ENCODE measurements around the gene PAPPA2. TPM values are rescaled to one million over a fixed set of nuclear protein-coding genes. Genes with fewer than 3 reads are reported as not detected.

PAPPA2 gene
- total and polyA plus RNA-seq, 2 donors (not counting 1 experiment from before 2014, with no cell fraction given): not detected

DNA sequence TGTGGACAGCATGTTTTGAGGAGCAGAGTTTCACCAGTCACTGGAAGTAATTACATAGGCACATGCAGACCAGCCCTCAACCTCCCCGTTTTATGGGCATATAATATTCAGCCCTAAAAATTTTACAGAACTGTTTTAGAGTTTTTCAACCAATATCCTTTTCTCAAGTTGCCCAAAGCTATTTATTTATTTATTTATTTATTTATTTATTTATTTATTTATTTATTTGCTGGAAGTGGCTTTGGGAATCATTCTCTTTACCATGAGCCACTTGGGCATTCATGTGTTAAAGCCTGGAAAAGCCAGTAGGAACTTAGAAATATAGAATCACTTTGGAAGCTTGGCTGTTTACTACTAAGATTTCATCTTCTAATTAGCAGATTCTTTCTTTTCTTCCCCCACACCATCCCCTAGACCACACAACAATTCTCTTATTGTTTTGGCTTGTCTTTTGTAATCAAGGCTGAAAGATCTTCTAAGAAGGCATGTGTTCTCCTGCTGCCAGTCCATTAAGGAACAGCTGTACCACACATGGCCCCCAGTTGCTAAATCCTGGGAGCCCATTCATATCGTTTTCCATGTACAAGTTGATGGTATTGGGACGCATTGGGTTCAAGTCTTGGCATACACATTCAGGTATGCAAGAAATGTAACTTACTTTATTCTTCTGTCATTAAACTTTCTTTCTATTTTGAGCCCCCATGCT is 220.0 kb downstream of the PAPPA2 start:
- H3K27me3 Mint-ChIP-seq: peaks cover 9% of the 10 kb centered on the region
- TF ChIP-seq, protein P1, sequence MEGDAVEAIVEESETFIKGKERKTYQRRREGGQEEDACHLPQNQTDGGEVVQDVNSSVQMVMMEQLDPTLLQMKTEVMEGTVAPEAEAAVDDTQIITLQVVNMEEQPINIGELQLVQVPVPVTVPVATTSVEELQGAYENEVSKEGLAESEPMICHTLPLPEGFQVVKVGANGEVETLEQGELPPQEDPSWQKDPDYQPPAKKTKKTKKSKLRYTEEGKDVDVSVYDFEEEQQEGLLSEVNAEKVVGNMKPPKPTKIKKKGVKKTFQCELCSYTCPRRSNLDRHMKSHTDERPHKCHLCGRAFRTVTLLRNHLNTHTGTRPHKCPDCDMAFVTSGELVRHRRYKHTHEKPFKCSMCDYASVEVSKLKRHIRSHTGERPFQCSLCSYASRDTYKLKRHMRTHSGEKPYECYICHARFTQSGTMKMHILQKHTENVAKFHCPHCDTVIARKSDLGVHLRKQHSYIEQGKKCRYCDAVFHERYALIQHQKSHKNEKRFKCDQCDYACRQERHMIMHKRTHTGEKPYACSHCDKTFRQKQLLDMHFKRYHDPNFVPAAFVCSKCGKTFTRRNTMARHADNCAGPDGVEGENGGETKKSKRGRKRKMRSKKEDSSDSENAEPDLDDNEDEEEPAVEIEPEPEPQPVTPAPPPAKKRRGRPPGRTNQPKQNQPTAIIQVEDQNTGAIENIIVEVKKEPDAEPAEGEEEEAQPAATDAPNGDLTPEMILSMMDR (IDR thresholded peaks at IDR 0.05): no peak
- TF ChIP-seq EZH2 (IDR thresholded peaks at IDR 0.05; ENCODE audit: borderline replicate concordance, insufficient read depth, low read depth, low read length, poor library complexity, severe bottlenecking): no peak
- no peaks in the 10 kb centered on the region for H3K4me1 Mint-ChIP-seq
- H3K9me3 Mint-ChIP-seq (ENCODE audit: insufficient read depth): no peaks in the 10 kb centered on the region
- ChIA-PET CTCF (no interaction called here), POLR2A (no interaction called here)
- Histone ChIP-seq H3K9me3 (ENCODE audit: control extremely low read depth in 1 of 3, control insufficient read depth in 2 of 3, insufficient read depth in 1 of 3, low read length in 2 of 3) (no peaks in the 10 kb centered on the region), H3K27ac (ENCODE audit: low read length in 2 of 2) (no peak overlapping the region), H2AFZ (ENCODE audit: insufficient read depth, low read depth, low read length, poor library complexity, severe bottlenecking) (no peak overlapping the region), H3K79me2 (ENCODE audit: control insufficient read depth, insufficient read depth, low read length) (no peaks in the 10 kb centered on the region), H3K4me1 (ENCODE audit: control insufficient read depth in 2 of 2, insufficient read depth in 2 of 2, low read length in 2 of 2) (no peaks in the 10 kb centered on the region), H3K4me3 (ENCODE audit: control extremely low read depth in 1 of 5, extremely low read depth in 1 of 5, insufficient read depth in 1 of 5, low read depth in 2 of 5, low read length in 4 of 5) (no peak overlapping the region), H4K20me1 (ENCODE audit: control insufficient read depth, insufficient read depth, low read length, poor library complexity, severe bottlenecking) (no peaks in the 10 kb centered on the region), H3K36me3 (replicated peaks in 1 of 2; ENCODE audit: control extremely low read depth in 1 of 2, control insufficient read depth in 1 of 2, extremely low read depth in 1 of 2, insufficient read depth in 2 of 2, low read length in 1 of 2) (no peaks in the 10 kb centered on the region), H3K9ac (ENCODE audit: low read length) (no peak overlapping the region), H3K4me2 (replicated peaks; ENCODE audit: low read depth, low read length, poor library complexity, severe bottlenecking) (no peak overlapping the region), H3K27me3 (replicated peaks in 1 of 4; ENCODE audit: control extremely low read depth in 1 of 4, control insufficient read depth in 3 of 4, insufficient read depth in 4 of 4, low read length in 3 of 4) (no peaks in the 10 kb centered on the region)
- WGBS (ENCODE audit: insufficient coverage): 95% methylated on average over 2 of the region's 3 CpGs
- no peak for ATAC-seq (ENCODE audit: low read depth)
- H3K27ac Mint-ChIP-seq: no peak overlapping the region
- intact Hi-C loops (cut with micrococcal nuclease): no loop called here
- no peak for DNase-seq
- no peak overlapping the region for H3K4me3 Mint-ChIP-seq

Data from B cell (primary cell).